Measurements from ENCODE around the gene NARS2.

Gene NARS2

GRCh38 chr11:78395597-78395996 is 179.1 kb downstream of the NARS2 start:
- Histone ChIP-seq H3K36me3 (ENCODE audit: control insufficient read depth, insufficient read depth, low read length) (no peaks in the 10 kb centered on the region), H3K4me3 (replicated peaks; ENCODE audit: low read depth, low read length) (no peak overlapping the region), H3K27me3 (replicated peaks; ENCODE audit: control insufficient read depth, insufficient read depth, low read length) (no peaks in the 10 kb centered on the region)
- TF ChIP-seq, protein P1, sequence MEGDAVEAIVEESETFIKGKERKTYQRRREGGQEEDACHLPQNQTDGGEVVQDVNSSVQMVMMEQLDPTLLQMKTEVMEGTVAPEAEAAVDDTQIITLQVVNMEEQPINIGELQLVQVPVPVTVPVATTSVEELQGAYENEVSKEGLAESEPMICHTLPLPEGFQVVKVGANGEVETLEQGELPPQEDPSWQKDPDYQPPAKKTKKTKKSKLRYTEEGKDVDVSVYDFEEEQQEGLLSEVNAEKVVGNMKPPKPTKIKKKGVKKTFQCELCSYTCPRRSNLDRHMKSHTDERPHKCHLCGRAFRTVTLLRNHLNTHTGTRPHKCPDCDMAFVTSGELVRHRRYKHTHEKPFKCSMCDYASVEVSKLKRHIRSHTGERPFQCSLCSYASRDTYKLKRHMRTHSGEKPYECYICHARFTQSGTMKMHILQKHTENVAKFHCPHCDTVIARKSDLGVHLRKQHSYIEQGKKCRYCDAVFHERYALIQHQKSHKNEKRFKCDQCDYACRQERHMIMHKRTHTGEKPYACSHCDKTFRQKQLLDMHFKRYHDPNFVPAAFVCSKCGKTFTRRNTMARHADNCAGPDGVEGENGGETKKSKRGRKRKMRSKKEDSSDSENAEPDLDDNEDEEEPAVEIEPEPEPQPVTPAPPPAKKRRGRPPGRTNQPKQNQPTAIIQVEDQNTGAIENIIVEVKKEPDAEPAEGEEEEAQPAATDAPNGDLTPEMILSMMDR (IDR thresholded peaks at IDR 0.05; ENCODE audit: insufficient read depth, low read length, poor library complexity, severe bottlenecking) = no peak
- no peak for DNase-seq (ENCODE audit: extremely low read depth, insufficient read length)

DNA sequence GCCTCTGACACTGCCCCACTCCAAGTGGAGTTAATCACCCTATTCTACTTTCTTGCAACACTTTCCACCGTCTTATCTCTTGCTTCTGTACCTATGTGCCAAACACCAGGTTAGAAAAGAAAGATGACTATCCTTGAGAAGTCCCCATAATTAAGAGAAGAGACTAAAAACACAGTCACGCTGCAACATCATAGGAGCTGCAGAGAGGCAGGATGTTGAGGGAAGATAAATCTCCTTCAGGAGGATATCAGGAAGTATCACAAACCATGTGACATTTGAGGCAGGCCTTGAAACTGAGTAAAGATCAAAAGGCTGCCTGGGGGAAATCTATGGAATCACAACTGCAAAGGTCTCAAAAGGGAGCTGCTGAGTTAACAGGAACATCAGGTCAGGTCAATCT is 181.8 kb downstream of the NARS2 start:
- TF ChIP-seq, protein P1 (IDR thresholded peaks at IDR 0.05; ENCODE audit: insufficient read depth, low read length, poor library complexity, severe bottlenecking) = no peak

GRCh38 chr11:78391424-78391823 is 183.2 kb downstream of the NARS2 start:
- TF ChIP-seq, protein P1 (IDR thresholded peaks at IDR 0.05; ENCODE audit: insufficient read depth, low read length, poor library complexity, severe bottlenecking) = no peak
- no peak for DNase-seq (ENCODE audit: extremely low read depth, insufficient read length)
- Histone ChIP-seq H3K27me3 (replicated peaks; ENCODE audit: control insufficient read depth, insufficient read depth, low read length) (no peaks in the 10 kb centered on the region), H3K4me3 (replicated peaks; ENCODE audit: low read depth, low read length) (no peak overlapping the region), H3K36me3 (ENCODE audit: control insufficient read depth, insufficient read depth, low read length) (no peaks in the 10 kb centered on the region)

More for the DNA sequence above, 181.8 kb downstream of the NARS2 start:
- no peak for DNase-seq (ENCODE audit: extremely low read depth, insufficient read length)
- Histone ChIP-seq H3K27me3 (replicated peaks; ENCODE audit: control insufficient read depth, insufficient read depth, low read length) (no peaks in the 10 kb centered on the region), H3K4me3 (replicated peaks; ENCODE audit: low read depth, low read length) (no peak overlapping the region), H3K36me3 (ENCODE audit: control insufficient read depth, insufficient read depth, low read length) (no peaks in the 10 kb centered on the region)

- Histone ChIP-seq H3K4me3 (replicated peaks; ENCODE audit: low read depth, low read length) (no peak overlapping the region), H3K36me3 (ENCODE audit: control insufficient read depth, insufficient read depth, low read length) (no peaks in the 10 kb centered on the region), H3K27me3 (replicated peaks; ENCODE audit: control insufficient read depth, insufficient read depth, low read length) (no peaks in the 10 kb centered on the region)
- TF ChIP-seq, protein P1 (IDR thresholded peaks at IDR 0.05; ENCODE audit: insufficient read depth, low read length, poor library complexity, severe bottlenecking) = no peak
- no peak for DNase-seq (ENCODE audit: extremely low read depth, insufficient read length)
These were observed 183.9 kb downstream of the NARS2 start for GRCh38 chr11:78390809-78391208.

DNA sequence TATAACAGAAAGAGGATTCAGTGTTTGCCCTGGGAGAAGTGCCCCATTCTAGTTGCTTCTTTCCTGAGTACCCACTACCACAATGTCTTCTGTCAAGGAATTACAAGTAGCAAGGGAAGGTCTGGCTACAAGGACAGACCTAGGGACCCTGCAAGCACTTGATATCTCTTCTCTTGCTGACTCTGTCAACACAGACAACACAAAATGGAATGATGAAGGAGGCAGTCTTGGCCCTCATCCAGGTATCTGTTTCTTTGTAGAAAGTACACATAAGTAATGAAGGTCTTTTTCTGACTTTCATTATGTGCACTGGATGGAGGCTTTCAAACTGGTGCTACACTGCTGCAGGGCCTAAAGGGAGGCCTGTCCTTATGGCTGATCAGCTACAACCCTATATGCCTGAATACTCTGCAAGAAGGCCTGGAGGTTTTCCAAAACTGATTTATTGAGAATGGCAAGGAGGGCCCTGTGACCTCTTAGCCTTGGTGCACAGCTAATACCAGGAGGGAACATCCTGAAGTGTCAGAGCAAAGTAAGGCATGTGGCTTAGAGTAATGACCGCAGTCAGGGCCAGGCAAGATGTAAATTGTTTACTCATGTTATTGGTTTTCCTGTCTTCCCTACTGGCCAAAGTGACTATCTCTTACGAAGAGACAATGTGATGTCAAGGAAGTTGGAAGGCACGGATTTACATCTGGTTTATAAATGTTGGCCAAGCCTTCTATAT is 188.3 kb downstream of the NARS2 start:
- Histone ChIP-seq H3K27me3 (replicated peaks; ENCODE audit: control insufficient read depth, insufficient read depth, low read length) (no peaks in the 10 kb centered on the region), H3K4me3 (replicated peaks; ENCODE audit: low read depth, low read length) (no peak overlapping the region), H3K36me3 (ENCODE audit: control insufficient read depth, insufficient read depth, low read length) (no peaks in the 10 kb centered on the region)
- TF ChIP-seq, protein P1 (IDR thresholded peaks at IDR 0.05; ENCODE audit: insufficient read depth, low read length, poor library complexity, severe bottlenecking) = no peak
- no peak for DNase-seq (ENCODE audit: extremely low read depth, insufficient read length)
